ENCODE data around the gene SNTB2.
A peak's percentile ranks its signal among the peaks of the same experiment; 100 is the strongest.
"Not testable (repeated sequence)": the region's sequence is repeated elsewhere in the genome, so short reads cannot be mapped to it uniquely, and the experiment has no call there.

Gene SNTB2

DNA sequence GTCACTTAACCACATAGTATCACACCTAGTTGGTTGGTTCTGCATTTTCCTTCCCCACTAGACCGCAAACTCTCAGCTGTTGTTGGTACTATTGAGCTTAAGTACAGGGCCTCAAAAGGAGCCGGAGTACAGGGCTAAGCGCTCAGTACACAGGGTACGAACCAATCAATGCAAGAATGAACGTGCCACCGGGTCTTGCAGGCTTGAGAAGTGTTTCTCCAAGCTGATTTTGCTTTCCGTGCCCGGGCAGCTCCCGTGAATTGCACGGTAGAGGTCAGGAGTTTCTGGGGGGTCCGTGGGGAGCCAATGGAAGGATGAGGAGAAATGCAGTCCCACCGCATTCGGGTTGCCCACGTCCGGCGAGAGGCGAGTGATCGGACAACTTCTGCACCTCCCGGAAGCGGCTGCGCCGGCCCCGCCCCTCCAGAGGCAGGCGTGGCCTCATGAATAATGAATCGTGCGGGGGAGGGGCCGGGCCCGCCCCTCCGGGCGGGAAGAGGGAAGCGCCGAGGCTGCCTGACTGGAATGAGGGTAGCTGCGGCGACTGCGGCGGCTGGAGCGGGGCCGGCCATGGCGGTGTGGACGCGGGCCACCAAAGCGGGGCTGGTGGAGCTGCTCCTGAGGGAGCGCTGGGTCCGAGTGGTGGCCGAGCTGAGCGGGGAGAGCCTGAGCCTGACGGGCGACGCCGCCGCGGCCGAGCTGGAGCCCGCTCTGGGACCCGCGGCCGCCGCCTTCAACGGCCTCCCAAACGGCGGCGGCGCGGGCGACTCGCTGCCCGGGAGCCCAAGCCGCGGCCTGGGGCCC lies at the start of gene SNTB2:
Gene SNTB2 (plus strand): TSS at position 523 of the 804 bp plus-strand sequence. CDS start 3 bp downstream, at position 526.
- peak; percentile 72 for DNase-seq

DNA sequence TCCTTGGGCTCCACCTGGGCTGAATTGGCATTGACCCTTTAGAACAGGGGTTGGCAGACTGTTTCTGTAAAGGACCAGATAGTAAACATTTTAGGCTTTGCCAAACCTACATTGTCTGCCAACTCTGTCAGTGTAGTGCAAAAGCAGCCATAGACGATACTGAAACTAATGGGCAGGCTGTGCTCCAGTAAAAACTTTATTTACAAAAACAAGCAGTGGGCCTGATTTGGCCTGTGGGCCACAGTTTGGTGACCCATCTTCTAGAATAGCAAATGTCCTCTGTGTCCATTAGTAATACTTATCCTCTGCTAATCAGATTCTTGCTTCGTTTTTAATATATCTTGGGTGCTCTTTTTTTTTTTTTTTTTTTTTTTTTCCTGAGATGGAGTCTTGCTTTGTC lies 48.4 kb upstream of the SNTB2 start:
- DNase-seq, result no peak

GRCh38 chr16:69139464-69139863 lies 47.5 kb upstream of the SNTB2 start:
- DNase-seq, result not testable (repeated sequence)

DNA sequence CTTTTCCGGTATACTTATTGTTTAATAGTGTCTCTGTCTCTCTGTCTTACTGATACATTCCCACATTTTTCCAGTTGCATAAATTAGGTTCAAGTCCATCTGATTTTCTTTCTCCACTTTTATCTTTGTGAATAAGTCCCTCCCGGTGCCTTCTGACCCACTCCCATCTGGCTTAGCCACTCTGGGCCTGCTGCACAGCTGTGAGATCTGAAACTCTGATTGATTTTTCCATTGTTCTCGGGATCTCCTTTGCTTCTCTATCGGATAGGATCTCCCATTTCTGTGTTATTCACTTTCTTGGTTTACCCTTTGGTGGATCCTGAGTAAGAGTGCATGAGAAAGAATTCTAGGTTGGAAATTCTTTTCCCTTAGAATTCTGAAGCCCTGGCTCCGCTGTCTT lies 46.0 kb upstream of the SNTB2 start:
- DNase-seq, result no peak

GRCh38 chr16:69141936-69142335 lies 45.0 kb upstream of the SNTB2 start:
- DNase-seq, result no peak

DNA sequence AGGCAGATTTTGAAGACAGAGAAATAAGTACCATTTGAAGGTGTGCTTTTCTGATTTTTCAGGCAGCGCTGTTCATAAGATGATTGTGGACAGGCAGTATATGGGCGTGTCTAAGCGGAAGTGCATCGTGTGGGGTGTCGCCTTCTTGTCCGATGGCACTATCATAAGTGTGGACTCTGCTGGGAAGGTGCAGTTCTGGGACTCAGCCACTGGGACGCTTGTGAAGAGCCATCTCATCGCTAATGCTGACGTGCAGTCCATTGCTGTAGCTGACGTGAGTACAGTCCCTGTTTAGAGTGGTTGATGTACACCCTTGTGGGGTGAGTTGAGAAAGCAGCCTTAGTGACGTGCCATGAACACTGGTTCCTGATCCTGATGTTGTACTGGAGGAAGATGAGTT lies 43.8 kb upstream of the SNTB2 start:
- DNase-seq, result no peak

DNA sequence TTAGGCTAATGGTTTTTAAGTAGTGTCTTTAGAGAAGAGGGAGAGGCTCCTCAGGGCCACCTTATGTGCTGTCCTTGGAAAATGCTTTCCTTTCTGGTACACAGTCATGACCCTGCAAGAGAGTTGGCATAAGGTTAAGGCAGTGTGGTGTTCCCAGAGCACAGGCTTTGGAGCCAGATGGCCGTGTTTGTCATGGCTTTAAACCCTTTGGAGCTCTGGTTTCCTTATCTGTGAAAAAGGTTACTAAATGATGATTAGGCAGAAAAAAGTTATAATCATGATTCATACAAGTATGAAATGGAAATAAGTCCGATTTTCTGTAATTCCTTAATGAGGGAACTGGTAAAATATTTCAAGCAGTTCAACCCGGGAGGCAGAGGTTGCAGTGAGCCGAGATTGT lies 41.3 kb upstream of the SNTB2 start:
- no peak for DNase-seq

DNA sequence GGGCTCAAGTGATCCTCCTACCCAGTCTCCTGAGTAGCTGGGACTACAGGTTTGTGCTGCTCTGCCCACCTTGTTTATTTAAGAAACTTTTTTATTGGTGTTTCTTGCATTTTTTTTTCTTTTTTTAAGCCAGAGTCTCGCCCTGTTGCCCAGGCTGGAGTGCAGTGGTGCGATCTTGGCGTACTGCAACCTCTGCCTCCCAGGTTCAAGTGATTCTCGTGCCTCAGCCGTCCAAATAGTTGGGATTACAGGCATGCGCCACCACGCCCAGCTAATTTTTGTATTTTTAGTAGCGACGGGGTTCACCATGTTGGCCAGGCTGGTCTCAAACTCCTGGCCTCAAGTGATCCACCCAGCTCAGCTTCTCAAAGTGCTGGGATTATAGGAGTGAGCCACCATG lies 37.3 kb upstream of the SNTB2 start:
- DNase-seq, result not testable (repeated sequence)

DNA sequence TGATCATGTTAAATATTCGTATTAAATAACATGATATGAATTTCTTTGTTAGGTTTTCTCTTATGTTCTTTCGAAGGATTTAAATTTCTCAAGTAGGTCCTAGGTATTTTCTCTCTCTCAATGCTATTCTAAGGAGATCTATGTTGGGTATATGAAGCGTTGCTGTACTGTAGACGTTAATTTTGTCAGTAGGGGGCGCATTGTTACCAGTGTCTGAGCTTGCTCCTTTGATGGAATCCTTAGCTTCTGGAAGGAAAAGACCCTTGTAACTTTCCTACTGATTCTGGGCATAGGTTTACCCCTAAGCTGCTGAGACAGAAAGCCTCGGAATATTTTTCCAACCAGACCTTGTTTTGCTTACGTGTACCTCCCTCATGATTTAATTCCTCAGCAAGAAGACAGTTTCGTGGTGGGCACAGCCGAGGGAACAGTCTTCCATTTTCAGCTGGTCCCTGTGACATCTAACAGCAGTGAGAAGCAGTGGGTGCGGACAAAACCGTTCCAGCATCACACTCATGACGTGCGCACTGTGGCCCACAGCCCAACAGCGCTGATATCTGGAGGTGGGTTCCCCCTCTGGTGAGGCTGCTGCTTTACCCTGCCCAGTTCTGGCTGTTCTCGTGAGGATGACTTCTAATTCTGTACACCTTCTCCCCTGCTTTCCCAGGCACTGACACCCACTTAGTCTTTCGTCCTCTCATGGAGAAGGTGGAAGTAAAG lies 36.7 kb upstream of the SNTB2 start:
- peak; percentile 27 for DNase-seq

DNA sequence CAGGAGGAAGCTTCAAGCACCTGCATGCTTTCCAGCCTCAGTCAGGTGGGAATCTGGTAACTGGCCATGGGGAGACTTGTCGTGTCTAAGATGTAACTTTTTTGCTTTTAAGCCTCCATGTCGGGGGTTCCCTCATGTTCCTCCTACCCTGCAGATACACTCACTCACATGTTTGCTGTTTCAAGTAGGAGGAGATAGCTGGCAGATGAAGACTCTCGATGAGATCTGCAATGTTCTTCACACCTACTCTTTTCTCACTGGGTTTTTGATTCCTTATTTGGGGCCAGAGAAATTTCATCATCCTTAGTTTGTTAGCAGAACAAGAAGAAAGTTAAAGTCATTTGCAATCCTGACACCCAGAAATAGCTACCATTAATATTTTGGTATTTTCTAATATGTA lies 29.8 kb upstream of the SNTB2 start:
- no peak for DNase-seq

DNA sequence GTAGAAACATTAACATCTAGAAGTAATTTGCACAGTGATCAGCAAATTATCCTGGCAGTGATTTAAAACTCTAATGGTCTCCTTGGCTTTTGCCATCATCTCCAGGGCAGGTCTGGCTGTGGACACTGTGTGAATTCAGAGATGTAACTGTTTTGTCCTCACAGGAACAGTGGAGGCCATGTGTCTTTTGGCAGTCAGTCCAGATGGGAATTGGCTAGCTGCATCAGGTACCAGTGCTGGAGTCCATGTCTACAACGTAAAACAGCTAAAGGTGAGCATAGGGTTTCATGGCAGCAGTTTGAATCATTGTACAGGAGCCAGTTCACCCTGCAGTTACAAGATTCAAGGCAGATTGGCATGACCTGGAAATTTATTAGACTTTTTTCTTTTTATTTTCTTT lies 26.8 kb upstream of the SNTB2 start:
- no peak for DNase-seq

DNA sequence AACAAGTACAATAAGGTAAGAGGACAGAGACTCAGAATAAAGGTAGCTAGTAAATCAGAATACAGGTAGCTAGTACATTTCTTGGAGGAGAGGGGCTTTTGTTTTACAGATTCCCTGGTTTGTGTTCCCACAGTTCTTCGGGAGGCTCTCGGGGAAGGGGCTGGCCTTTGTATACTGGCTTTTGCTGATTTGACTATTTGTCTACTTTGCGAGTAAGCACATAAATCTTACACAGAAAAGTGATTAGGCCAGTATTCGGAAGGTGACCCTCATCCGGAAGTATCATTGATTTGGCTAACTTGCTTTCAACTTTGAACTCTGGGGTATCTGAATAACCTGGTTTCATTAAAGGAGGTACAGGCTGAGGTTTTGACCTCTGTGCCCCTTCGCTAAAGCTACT lies 21.4 kb upstream of the SNTB2 start:
- DNase-seq, result no peak

- DNase-seq, result peak; percentile 41
Observed at GRCh38 chr16:69166221-69166833, 20.6 kb upstream of the SNTB2 start.

GRCh38 chr16:69166946-69167930 lies 19.7 kb upstream of the SNTB2 start:
- no peak for DNase-seq

GRCh38 chr16:69169051-69169450 lies 17.9 kb upstream of the SNTB2 start:
- DNase-seq, result no peak

DNA sequence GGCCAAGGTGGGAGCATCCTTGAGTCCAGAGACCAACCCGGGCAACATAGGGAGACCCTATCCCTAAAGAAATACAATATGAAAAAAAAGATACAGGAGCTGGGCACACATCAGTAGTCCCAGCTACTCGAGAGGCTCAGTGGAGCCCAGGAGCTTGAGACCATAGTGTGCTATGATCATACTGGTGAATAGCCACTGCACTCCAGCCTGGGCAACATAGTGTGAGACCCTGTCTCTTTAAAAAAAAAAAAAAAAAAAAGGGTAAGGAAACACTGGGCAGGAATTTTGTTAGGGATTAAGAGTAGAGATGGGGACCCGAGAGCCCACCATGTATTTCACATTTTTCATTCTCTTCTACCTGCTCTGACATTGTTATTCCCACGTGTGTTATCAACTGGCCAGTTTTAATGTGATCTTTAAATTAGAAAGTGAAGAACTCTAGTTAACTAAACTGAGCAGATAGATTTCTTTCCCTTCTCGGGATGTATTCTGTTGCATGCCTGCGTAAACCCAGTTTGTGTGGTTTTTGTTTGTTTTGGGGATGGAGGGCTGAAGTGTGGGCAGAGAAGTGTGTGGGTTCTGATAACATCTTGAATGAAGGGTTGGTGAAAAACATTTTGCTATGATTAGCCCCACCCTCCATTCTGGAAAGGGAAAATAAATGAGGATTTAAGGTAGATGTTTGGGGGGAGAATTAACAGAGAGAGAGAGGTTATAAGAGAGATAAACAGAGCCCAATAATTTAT lies 17.2 kb upstream of the SNTB2 start:
- no peak for DNase-seq

DNA sequence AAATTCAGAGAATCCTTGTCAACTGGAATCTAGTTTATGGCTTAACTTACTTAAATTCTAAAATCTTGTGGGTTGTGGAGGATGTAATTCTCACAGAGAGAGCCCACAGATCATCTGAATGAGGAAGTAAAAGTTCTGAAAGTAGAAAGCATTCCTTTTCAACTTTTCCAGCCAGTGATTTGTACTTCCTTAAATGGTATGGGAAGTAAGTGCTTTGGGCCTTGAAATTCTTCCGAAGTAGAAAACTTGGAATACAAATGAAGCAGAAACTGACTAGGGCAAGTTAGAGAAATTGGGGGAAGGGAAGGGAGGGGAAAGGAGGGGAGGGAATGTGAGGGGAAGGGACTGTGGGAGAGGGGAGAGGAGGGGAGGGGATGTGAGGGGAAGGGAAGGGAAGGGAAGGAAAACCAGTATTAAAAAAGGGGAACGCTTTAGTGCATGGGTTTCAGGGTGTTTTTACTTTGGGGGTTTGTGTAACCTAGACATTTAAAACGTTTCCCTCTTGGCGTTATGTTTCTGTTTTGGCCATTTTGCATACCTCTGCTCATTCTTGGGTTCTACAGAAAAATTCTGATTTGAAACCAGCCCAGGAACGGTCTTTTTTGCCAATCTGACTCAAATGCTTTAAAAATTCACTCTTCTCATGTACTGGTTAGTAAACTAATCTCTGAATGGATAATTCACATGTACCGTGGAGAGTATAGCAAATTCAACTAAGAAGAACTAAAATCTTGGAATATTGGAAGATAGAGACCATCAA lies 15.5 kb upstream of the SNTB2 start:
- DNase-seq, result no peak

DNA sequence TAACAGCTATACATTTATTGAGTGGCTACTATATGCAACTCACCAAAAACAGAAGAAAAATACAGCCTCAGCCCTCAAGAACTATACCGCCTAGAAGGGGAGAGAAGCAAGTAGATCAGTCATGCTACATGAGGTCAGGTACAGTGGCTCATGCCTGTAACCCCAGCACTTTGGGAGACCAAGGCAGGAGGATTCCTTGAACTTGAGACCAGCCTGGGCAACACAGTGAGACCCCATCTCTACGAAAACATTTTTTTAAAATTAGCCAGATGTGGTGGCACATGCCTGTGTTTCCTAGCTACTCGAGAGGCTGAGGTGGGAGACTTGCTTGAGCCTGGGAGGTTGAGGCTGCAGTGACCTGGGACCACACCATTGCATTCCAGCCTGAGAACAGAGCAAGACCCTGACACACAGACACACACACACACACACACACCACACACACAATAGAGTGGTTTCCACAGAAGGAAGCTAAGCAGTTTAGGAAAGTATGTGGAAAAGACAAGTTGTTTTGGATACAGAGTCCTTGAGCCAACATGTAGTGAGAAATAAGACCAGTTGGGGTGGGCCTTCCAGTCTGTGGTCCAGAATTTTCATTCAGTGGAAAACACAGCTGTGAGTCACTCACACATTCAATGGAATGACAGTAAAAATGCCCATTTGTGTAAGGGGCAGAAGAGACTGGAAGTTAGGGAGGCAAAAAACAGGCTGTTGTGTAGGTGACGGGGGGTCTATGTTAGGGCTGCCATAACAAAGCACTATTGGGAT lies 10.7 kb upstream of the SNTB2 start:
- no peak for DNase-seq

DNA sequence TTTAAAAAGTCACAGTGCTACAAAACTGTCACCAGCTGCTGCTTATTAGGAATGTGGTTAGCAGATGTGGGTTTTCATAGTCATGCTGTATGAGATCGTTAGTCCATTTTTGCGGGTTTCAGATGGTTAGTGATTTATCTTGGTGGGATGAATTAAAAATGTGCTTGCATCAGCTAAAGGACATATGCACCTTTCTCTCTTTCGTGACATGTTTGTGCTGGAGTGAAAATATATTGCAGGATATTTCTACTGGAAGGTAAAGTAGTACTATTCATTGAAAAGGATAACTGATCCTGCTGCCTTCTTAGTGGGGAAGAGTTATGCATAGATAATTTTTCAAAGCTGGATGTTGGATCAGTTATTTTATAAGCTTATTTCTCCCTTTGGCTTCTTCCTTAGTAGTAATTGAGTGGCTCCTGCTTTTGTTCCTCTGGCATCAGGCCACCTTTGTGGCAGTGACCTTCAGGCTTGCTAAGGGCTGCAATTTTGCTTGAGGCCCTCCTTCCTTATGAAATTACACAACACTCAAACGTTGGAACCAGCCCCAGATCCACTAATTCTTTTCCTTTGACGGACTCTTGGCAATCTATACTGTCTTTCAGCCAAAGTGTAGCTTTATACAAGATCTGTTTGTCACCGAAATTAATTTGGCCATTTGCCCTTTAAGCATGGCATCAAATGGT lies 7.5 kb upstream of the SNTB2 start:
- DNase-seq, result no peak

- DNase-seq, result no peak
Observed at GRCh38 chr16:69180011-69180338, 7.0 kb upstream of the SNTB2 start.
